Measurements from ENCODE around the gene MEGF11.

DNA sequence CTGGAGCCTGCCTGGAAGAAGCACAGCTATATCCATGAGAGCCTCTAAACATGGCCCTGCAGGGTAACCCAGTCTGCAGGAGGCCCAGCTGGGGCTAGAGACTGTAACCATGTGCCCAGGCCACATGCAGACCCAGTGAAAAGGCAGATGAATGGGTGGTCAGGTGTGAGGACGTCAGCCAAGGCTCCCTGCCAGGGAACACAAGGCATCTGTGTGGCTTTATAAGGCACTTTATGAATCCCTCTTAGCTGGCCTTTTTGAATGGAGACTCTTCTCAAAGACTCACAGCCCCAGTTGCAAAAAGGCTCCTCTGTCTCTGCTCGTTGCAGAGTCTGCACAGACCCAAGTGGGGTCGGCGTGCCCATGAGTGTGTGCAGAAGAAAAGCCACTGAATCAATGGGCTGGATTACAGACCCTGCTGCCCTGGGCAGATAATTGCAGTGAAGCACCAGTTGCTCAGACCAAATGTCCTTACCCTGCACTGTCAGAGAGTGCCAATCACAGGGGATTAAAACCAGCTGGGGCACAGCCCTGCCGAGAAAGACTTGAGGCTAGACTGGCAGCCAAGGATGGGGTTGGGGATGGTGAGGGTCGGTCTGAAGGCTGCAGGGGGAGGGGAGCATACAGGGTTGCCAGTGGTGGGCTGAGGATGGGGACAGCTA, 230.1 kb downstream of the MEGF11 start:
- no peak for TF ChIP-seq CTCF (IDR thresholded peaks at IDR 0.05)
- no peak for TF ChIP-seq POLR2A (IDR thresholded peaks at IDR 0.05; ENCODE audit: low read depth)
